GM19438 (cell line): ENCODE results near the gene GRAMD2A.

Experiments
- ATAC-seq: cut with Tn5 transposase; IDR thresholded peaks from one replicate; pipeline ENCODE4 v1.9.1; 2021; ENCODE audit warnings: low read depth; ENCODE audit not compliant: unreplicated experiment

Gene GRAMD2A

DNA sequence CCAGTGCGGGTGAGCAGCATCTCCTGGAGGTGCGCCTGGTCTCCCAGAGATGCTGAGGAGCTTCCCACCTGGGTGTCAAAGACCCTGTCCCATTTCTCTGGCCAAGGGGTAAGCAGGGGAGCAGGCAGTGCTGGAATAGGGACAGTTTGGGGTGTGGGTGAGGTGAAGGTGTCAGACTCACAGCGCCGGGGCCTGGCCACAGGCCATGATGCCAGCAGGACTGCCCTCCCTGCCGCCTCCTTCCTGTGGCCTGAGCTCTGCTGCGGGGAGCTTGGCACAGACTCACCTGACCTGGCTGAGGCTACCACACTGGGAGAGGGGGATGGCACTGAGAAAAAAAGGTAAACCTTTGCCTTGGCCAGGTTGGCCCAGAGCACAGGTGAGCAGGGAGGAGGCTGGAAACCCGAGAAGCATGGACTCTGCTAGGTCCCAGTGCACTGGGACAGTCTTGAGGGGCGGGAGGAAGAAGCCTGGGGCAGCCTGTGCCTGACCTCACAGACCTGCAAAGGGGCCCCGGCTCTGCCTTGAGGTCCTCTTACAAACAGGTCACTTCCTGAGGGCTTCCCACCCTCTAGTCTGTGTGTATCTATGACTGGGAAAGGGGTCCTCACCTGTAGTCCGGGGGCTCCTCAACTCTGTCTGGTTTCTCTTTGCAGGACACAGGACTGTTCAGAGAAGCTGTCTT lies 28.2 kb downstream of the GRAMD2A start:
- ATAC-seq, result no peak

DNA sequence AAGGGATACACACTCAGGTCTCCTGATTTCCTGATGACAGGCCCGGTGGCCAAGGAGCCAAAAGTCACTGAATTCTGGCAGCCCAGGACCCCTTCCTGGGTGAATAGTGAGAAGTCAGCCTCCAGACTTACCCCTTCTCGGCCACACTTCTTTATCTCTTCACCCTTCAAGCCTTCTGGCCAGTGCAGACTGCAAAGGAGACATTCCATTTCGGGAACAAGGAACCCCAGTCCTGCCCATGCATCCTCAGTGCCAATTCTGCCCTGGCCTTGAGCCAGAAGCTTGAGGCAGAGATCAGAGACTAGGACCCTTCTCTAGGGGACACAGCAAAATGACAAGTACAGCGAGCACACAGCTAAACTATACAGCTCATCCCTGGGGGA lies 28.8 kb downstream of the GRAMD2A start:
- ATAC-seq, result no peak

DNA sequence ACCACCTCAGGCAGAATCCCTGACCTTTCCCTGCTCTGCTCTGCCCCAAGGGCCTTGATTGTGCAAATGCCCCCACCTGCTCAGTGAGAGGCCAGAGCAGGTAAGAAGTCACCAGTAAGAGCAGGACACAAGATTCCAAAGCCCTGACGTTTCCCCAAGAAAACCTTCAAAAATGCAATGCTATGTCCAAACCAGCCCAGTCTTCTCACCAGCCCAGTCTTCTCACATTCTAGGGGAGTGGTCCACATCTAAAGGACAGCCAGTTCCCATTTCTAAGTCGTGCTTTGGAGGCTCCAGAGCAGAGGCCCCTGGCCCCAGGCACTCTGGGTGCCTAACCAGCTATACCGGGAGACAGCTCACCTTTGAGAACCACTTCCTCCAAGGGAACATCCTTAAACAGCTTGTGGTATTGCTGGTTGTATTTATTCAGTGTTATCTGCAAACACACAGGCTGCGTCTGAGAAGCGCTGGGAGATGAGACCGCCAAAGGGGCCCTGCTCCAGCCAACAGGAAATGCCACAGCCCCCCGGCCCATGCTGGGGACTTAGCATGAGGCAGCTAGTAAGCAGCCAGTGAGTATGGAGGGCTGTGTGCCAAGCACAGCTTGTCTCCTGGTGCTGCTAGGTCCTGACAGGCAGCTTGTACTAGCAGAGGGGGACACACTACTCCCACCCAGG lies 29.3 kb downstream of the GRAMD2A start:
- no peak for ATAC-seq

DNA sequence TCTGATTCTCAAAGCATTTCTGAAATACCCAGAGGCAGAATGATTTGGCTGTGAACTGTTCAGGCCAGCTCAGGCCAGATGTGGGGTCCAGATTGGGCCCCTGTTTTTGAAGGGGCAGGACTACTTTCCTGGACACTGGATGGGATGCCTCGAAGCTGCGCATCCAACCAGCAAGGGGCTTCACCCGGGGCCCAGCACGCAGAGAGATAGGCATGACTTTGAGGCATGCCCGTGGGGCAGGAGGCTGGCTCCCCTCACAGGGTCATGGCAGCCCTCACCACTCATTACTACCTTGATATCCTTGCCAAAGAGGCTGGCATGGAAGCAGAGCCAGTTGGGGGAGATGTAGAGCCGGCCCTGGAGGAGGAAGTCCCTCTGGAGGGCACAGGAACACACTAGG lies 30.1 kb downstream of the GRAMD2A start:
- no peak for ATAC-seq

DNA sequence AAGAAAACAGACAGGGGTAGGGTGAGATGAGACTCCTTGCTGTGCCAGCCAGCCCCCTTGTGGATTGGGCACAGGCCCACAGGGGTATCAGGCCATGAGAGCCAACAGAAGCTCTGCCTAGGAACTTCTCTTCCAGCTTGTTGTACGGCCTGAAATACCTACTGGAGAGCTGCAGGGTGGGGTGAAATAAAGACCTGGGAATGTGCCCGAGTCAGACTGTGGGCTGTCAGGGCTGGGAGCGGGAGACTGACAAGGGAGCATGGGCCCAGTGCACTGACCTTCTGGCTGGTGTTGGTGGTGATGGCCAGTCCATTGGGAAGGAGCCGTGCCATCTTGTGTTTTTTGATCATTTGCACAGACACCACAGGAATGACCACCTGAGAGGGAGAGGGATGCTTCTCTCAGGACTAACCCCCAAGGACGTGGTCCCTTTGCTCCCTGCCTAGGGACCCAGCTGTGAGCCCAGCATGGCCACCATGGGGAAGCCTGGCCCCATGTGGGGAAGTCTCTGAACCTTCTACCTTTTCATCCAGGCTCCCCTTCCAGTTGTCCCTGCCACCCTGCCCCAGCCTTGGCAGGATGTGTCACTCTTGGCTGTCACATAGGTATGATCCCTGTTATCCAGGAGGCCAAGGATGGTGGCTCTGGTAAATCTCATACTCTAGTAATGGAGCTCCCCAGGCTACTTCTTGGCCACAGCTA lies 30.7 kb downstream of the GRAMD2A start:
- no peak for ATAC-seq

DNA sequence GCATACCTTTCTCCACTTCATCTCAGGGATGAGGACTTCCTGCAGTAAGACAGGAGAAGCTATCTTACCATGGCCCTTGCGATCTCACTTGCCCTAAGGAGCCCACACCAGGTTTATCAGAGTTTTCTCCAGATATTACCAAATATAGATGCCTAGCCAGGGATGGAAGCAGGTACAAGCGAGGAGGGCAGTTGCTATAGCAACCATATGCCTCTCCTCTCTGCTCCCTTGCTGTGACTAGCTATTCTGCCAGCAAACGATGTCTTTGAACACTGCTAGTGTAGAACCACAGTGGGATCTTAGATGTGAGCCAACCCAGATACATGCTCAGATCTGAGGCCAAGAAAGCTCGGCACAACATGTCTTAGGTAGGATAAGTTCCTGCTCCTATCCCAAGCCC lies 33.9 kb downstream of the GRAMD2A start:
- no peak for ATAC-seq

DNA sequence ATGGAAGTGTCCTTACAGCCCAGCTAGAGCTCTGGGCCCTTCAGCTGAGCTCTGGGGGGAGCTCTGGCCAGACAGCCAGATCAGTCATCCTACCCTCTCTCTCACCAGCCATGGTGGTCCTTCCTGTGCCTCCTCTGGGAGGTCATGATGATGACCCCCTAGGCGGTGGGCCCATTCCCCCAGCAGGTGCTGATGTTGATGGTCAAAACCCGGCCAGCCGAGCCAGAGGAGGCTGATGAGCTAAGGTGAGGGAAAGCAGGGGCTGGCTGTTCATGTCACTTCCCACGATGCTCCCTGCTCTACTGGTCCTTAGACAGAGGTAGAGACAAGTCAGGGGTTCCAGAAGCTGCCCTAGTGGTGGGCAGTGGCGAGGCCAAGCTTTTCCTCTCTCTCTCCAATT lies 35.0 kb downstream of the GRAMD2A start:
- no peak for ATAC-seq

DNA sequence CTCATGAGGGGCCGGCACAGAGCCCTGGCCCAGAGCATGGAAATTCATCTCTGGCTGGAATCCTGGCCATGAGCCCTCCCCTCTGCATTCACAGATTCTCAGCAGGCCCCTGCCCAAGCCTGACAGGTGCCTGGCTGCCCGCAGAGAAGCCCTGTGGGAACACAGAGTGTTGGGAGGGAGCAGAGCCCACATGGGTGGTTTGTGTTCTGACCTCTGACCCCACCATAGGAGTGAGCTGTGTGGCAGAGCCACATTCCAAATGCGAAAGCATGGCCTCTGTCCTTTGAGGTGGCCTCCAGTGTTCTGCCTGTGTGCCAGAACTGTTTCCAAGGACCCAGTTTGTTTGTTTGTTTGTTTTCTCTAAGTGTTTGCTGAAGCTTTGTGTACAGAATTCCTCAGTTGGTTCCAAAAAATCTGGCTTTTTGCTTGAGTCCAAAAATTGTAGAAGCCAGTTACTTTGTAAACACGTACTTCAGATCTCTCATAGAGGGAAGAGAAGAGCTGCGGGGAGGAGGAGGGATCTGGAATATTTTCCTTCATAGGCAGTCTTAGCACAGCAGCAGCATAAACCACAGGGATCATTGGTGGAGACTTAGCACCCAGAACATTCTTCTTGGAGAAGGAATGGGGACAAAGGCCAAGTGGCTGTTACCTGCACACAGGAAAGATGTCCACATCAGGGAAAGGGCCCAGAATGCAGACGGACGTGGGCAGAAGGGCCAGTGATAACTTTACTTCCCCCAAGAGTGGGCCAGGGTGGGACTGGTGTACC lies 36.0 kb downstream of the GRAMD2A start:
- no peak for ATAC-seq

DNA sequence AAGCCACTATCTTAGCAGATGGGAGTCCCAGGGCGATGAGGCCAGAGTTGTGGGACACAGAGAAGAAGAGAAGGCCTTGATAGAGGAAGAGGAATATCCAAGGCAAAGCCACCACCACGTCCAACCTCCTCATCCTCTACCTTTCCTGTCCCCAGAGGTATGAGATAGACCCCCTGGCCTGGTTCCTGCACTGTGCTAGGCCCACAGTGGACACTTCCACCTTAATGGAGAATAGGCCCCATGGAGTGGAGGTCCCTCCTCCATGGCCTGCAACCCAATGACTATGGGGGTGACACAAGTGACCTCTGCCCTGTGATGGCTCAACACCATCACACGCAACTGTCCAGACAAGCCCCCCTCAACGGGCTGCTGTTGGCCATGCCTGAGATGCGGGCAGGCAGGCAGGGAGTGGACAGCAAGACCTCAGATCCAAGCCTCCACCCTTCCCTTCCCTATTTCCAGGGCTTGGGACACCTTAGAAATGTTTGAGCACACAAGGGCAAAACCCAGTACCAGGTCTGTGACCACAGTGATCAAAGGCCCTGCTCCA lies 36.8 kb downstream of the GRAMD2A start:
- no peak for ATAC-seq

DNA sequence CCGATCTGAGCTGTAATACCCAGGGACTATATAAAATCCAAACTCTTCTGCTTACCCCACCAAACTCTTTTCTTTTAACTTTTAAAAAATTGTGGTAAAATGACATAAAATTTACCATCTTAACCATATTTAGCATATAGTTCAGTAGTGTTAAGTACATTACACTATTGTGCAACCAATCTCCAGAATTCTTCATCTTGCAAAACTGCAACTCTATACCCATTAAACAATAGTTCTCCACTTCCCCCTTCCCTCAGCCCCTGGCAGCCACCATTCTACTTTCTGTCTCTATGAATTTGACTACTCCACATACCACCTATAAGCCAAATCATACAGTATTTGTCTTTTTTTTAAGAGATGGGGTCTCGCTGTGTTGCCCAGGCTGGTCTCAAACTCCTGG lies 40.7 kb downstream of the GRAMD2A start:
- no peak for ATAC-seq

DNA sequence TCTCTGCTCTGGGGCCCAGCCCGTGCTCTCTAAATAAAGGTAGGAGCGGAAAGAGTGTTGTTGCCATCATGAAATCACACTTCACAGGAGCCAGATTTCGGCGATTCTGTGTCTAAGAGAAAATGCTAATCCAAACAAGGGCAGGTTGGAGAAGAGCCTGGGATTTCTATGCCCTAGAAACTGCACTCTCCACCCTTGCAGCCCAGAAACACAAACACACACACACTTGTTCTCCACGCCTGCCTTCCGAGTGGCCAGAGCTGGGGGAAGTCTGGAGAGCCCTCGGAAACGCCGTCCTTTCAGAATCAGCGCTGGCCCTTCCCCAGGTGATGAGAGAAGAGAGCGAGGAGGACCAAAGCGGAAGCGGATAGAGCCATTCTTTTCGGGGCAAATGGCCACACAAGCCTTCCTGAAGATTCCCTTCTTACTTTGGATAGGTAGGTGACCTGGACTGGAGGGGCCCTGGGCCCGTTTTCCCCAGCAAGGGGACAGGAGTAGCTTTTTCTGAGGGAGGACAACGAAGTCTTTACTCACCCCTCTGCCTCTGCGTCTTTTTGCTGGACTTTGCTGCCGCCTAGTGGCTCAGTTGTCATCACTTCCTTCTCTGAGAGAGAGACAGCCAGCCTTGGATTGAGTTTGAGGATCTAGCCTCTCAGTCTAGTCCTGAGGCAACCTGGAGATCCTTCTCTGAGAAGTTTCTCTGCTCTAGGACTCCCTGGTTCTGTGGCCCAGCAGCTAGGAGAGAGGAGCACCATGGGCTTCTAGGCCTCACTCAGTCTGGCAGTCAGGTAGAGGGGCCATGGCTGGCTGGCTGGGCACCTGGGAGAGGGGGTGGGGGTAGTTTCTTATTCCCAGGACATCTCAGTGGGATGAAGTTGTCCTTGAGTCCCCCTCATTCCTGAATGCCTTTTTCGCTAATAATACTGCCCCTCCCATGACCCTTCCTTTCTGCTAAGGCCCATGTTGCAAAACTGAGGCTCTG lies 41.7 kb downstream of the GRAMD2A start:
- ATAC-seq, result peak; percentile 72

DNA sequence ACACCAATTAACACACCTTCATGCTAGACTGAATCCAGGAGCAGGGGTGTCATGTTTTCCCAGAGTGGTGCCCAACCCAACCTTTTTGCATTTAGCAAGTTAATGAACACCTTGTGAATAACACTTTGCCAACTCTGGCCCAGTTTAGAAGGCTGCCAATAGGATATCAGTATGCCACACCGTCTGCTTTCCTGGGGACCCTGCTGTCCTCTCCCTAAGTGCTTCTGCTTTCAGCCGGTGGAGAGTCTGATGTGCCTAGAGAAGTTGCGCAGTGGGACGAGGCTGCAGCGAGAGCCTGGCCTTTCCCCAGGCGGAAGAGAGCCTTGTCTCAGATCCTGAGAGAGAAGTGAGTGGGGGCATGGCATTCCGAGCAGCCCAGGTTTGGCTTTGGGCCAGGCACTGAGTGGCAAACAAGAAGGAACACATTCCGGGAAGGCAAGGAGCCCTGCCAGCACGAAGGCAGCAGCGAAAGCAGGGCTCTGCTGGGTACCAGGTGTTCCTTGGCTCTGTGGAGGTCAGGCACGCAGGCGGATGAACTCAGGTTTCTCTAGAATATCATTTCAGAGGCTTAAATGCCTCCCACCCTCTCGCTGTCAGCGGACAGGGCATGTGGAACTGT lies 42.5 kb downstream of the GRAMD2A start:
- no peak for ATAC-seq

DNA sequence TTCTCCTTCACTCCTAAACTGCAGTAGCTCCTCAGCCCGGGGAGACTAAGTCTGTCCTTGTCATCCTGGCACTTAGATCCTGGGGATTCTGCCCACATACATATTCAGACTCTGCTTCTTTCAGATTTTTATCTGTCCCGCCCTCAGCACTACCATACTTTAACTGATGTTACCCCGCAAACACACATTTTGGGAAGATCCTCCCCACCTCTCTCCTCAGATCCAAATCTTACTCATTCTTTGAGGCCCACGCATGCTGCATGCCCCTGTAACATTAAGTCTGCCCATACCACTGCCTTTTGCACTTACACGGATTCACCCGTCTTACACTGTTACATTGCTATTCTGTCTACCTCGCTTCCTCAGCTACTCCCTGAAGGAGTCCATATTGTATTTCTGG lies 43.3 kb downstream of the GRAMD2A start:
- ATAC-seq, result no peak

DNA sequence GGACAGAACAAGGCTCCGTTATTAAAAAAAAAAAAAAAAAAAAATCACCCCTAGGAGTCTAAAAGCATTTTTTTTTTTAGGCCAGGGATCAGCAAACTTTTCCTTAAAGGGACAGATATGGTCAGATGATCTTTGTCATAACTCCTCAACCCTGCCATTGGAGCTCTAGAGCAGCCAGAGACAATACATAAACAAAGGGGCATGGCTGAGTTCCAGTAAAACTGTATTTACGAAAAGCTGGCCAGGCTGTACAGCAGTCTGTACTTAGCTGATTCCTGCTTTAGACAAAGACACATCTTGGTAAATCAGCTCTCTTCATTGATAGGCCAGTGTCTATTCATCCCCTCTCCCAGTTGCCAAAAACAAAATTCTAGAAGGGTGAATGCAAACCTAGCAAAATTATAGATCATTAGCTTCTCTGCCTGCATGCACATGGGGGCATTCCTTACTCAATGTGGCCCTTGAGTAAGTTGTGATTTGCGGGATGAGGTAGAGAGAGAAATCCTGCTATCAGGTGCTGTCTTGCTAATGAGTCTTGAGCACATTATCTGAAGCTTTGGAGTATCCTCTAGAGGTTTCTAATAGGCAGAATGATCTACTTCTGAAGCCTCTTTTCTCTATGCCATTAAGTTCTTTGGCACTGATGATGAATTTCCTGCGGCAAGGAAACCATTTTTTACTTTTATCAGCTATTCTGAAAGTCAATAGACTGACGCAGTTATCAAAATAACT lies 44.2 kb downstream of the GRAMD2A start:
- no peak for ATAC-seq

DNA sequence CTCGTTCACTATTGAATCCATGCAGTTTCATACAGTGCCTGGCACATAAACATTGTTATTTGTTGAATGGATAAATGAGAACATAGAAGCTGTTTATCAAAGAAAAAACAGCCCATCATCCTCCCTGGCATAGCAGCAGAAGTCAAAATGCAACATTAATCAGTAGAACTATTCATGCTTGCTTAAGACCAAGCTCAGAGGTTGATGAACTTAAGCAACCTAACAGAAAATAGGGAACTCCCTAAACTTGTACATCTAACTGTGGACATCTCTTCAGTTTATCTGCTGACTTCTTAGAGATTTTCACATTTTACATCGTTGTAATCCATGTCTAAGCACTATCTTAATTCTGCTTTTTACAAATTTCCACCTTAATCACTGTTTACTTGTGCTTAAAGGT lies 50.2 kb downstream of the GRAMD2A start:
- ATAC-seq, result no peak

DNA sequence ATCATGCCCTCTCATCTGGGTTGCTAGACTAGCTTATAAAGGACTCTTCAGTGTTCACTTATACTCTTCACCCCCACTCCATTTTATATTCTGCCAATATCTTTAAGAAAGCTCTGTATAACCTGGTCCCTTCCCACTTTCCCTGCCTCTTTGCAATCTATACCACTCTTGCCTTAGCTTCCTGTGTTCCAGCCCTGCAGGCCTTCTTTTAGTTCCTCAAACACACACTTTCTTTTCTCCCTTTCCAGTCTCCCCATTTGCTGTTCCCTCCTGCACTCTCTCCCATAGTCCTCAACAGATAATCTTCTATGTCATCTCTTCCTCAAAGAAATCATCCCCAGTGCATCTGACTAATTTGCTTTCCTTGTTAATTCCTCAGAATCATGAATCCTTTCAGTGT lies 50.7 kb downstream of the GRAMD2A start:
- ATAC-seq, result no peak

DNA sequence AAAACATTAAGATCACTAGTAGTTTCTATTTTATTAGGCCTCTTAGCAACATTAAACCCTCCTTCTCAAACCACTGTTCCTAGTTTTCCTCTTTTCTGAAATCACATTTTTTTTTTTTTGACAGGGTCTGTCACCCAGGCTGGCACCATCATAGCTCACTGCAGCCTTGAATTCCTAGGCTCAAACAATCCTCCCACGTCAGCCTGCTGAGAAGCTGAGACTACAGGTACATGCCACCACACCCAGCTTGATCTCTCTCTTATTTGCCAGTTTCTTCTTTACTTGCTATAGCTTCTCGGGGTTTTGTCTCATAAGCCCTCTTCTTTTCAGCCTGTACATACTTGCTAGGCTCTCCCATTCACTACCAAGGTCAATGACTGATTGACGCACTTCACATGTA lies 51.4 kb downstream of the GRAMD2A start:
- ATAC-seq, result no peak

DNA sequence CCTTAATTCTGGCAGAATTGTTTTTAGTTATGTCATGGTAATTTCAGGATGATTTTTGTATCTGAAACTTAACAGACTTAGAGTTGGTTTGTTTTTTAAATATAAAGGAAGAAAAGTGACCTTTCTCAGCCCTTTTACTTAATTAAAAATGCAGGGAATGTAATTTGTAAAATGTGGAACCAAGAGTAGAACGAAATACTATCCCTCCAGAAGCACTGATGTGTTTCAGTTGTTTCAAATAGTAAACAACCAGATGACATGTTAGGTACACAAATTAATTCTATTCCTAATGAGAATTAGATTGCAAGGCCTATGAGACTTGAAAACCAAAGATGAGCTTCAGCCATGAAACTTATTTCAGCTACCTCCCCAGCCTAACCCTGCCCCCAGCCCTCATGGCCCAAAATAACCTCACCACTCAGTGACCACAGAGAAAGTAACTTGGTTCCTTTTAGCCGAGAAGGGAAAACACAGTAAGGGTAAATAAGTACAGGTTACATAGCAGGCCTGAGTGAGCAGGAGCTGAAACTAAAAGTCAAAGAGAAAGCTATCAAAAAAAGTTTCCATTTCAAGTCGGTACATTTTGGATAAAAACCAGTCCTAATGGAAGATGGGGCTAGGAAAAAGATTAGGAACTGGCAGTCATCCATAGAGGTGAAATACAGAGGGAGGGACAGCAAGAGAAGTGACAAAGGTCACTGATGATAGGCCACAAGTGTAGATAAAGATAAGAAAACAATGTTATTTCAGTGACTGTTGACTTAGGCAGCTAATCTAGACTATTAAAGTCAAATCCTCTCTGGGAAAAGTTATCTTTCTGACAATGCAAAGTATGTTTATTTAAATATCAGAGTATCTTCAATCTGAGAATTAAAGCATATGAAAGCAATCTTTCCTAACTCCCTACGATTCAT lies 56.2 kb downstream of the GRAMD2A start:
- peak; percentile 99 for ATAC-seq
